LNCaP clone FGC (cell line): Measurements from ENCODE around the gene MGARP.

Experiments
- DNase-seq: peaks from one replicate; pipeline ENCODE4 v3.0.0-alpha.2; 2011; ENCODE audit warnings: low read depth
- H3K4me3 ChIP-seq: 2 replicates; pipeline ENCODE4 v1.5.1; 2011; ENCODE audit warnings: mild to moderate bottlenecking, low read depth, low read length, control low read depth
- CTCF ChIP-seq: IDR thresholded peaks from 2 replicates; pipeline ENCODE4 v1.5.1; 2012; ENCODE audit warnings: mild to moderate bottlenecking; ENCODE audit not compliant: control insufficient read depth, insufficient read depth; ENCODE audit errors: extremely low read depth

The MGARP gene

GRCh38 chr4:139286186-139286698 is 6.2 kb upstream of the MGARP start:
- no peak for TF ChIP-seq CTCF
- DNase-seq, result no peak
- no peak overlapping the region for H3K4me3 ChIP-seq

GRCh38 chr4:139282721-139283075 is 2.7 kb upstream of the MGARP start:
- no peak for DNase-seq
- no peak overlapping the region for H3K4me3 ChIP-seq
- no peak for TF ChIP-seq CTCF

- TF ChIP-seq CTCF, result no peak
- DNase-seq, result no peak
- H3K4me3 ChIP-seq, result no peak overlapping the region
Observed at GRCh38 chr4:139282065-139282720, 2.2 kb upstream of the MGARP start.

GRCh38 chr4:139278912-139279759 is 889 bp downstream of the MGARP start:
- no peak for DNase-seq
- no peak for TF ChIP-seq CTCF
- no peak overlapping the region for H3K4me3 ChIP-seq

GRCh38 chr4:139278485-139278884 is 1.5 kb downstream of the MGARP start:
- no peak for DNase-seq
- no peak overlapping the region for H3K4me3 ChIP-seq
- TF ChIP-seq CTCF, result no peak

GRCh38 chr4:139275281-139275735 is 4.7 kb downstream of the MGARP start:
- H3K4me3 ChIP-seq, result no peak overlapping the region
- TF ChIP-seq CTCF, result no peak
- no peak for DNase-seq
